GM23338 (cell line): Measurements from ENCODE around the gene TDRD1. TPM values are rescaled to one million over a fixed set of nuclear protein-coding genes. Genes with fewer than 3 reads are reported as not detected.

Experiments
- ATAC-seq: fragments of 200-7000 bp; cut with Tn5 transposase; 3 replicates; pipeline ENCODE4 v1.9.1; 2020
- DNase-seq: peaks from one replicate; pipeline ENCODE4 v3.0.0-alpha.2; 2015; ENCODE audit warnings: low spot score
- H2AFZ ChIP-seq: fragments of 200-600 bp; sonication (generic); 2 replicates; pipeline ENCODE4 v1.8.0; 2016; ENCODE audit warnings: antibody characterized with exemption, mild to moderate bottlenecking, moderate library complexity
- H3F3A ChIP-seq: fragments of 200-600 bp; sonication (generic); replicated peaks from 2 replicates; pipeline ENCODE4 v1.8.0; 2017; ENCODE audit warnings: antibody characterized with exemption, mixed run types, low read depth
- H3K27ac ChIP-seq: fragments of 200-600 bp; sonication (generic); 2 replicates; pipeline ENCODE4 v1.6.1; 2016; ENCODE audit warnings: low read depth
- H3K27me3 ChIP-seq: fragments of 200-600 bp; sonication (generic); 2 replicates; pipeline ENCODE4 v1.8.0; 2016; ENCODE audit warnings: mild to moderate bottlenecking, mixed run types, moderate library complexity; ENCODE audit not compliant: insufficient read depth
- H3K36me3 ChIP-seq: fragments of 200-600 bp; sonication (generic); 2 replicates; pipeline ENCODE4 v1.8.0; 2016; ENCODE audit warnings: mild to moderate bottlenecking; ENCODE audit not compliant: insufficient read depth
- H3K4me1 ChIP-seq: fragments of 200-600 bp; sonication (generic); 2 replicates; pipeline ENCODE4 v1.8.0; 2016; ENCODE audit warnings: mild to moderate bottlenecking, moderate library complexity; ENCODE audit not compliant: insufficient read depth
- H3K4me2 ChIP-seq: fragments of 200-600 bp; sonication (generic); 2 replicates; pipeline ENCODE4 v1.7.1; 2017; ENCODE audit warnings: mixed run types
- H3K4me3 ChIP-seq: fragments of 200-600 bp; sonication (generic); 2 replicates; pipeline ENCODE4 v1.6.1; 2016; ENCODE audit warnings: mixed run types
- H3K79me2 ChIP-seq: fragments of 200-600 bp; sonication (generic); replicated peaks from 2 replicates; pipeline ENCODE4 v1.8.0; 2017; ENCODE audit warnings: mild to moderate bottlenecking; ENCODE audit not compliant: insufficient read depth
- H3K9me2 ChIP-seq: fragments of 200-600 bp; sonication (generic); 2 replicates; pipeline ENCODE4 v1.8.0; 2017; ENCODE audit not compliant: insufficient read depth
- H4K20me1 ChIP-seq: fragments of 200-600 bp; sonication (generic); replicated peaks from 2 replicates; pipeline ENCODE4 v1.8.0; 2017; ENCODE audit warnings: mild to moderate bottlenecking; ENCODE audit not compliant: insufficient read depth
- H3K27ac Mint-ChIP-seq: 2 replicates; pipeline ENCODE4 v1.8.0; 2020; ENCODE audit warnings: inconsistent platforms, mild to moderate bottlenecking, moderate library complexity, mixed read lengths
- H3K27me3 Mint-ChIP-seq: 3 replicates; pipeline ENCODE4 v1.8.0; 2022; ENCODE audit warnings: low read depth, mild to moderate bottlenecking, moderate library complexity, mixed read lengths, inconsistent platforms; ENCODE audit not compliant: insufficient read depth, poor library complexity
- H3K36me3 Mint-ChIP-seq: 3 replicates; pipeline ENCODE4 v1.8.0; 2021; ENCODE audit warnings: low read depth, mild to moderate bottlenecking, inconsistent platforms, moderate library complexity, mixed read lengths
- H3K4me1 Mint-ChIP-seq: 3 replicates; pipeline ENCODE4 v1.8.0; 2020; ENCODE audit warnings: mild to moderate bottlenecking, inconsistent platforms, mixed read lengths
- H3K4me3 Mint-ChIP-seq: 3 replicates; pipeline ENCODE4 v1.8.0; 2021; ENCODE audit warnings: moderate library complexity, mild to moderate bottlenecking, inconsistent platforms, mixed read lengths
- H3K9me3 Mint-ChIP-seq: 3 replicates; pipeline ENCODE4 v1.8.0; 2020; ENCODE audit warnings: moderate library complexity, mild to moderate bottlenecking, inconsistent platforms, mixed read lengths
- CTCF ChIP-seq, 2 experiments: fragments of 200-600 bp in 1 of 2; sonication (generic) in 1 of 2; conservative IDR thresholded peaks; 2 replicates each; pipeline versions ENCODE4 v1.5.1 to v1.6.1; 2016 to 2017; ENCODE audit warnings: antibody characterized with exemption in 2 of 2, low read depth in 2 of 2, mild to moderate bottlenecking in 2 of 2, moderate library complexity in 1 of 2
- ETS1 ChIP-seq: IDR thresholded peaks from 2 replicates; pipeline ENCODE4 v1.6.1; 2016; ENCODE audit warnings: antibody characterized with exemption
- JUNB ChIP-seq: IDR thresholded peaks from one replicate; pipeline ENCODE4 v1.6.1; 2016; ENCODE audit warnings: antibody characterized with exemption; ENCODE audit not compliant: unreplicated experiment
- STAT1 ChIP-seq: IDR thresholded peaks from one replicate; pipeline ENCODE4 v1.6.1; 2016; ENCODE audit warnings: antibody characterized with exemption; ENCODE audit not compliant: unreplicated experiment
- ZNF114 ChIP-seq: fragments of 250-450 bp; sonication (Bioruptor Pico); IDR thresholded peaks from 2 replicates; pipeline ENCODE4 v1.5.0; 2020; ENCODE audit warnings: mild to moderate bottlenecking, moderate library complexity
- ZNF331 ChIP-seq: fragments of 250-450 bp; sonication (Bioruptor Pico); IDR thresholded peaks from 2 replicates; pipeline ENCODE4 v1.5.0; 2020; ENCODE audit warnings: low read depth, mild to moderate bottlenecking, moderate library complexity
- ZNF462 ChIP-seq: fragments of 250-450 bp; sonication (Bioruptor Pico); IDR thresholded peaks from 2 replicates; pipeline ENCODE4 v1.5.0; 2020; ENCODE audit warnings: mild to moderate bottlenecking, moderate library complexity
- polyA plus RNA-seq: library from polyadenylated mRNA; unstranded; fragments of >200 nt; fragmentation: Nextera tagmentation; extraction: Ambion mirVana; gene quantifications from 2 replicates; pipeline ENCODE4 v1.2.1, GENCODE V29; 2016
- total RNA-seq: library from RNA; depleted of rRNA; stranded (reverse); fragments of >200 nt; shearing (Covaris generic); gene quantifications from 2 replicates; pipeline ENCODE4 v1.2.3, GENCODE V29; 2014

The TDRD1 gene
- total and polyA plus RNA-seq, 2 experiments from 2014 or later, result 0.52 to 1.5 TPM

- TF ChIP-seq ZNF462 (CRISPR knock-in tag), result no peak
- TF ChIP-seq ZNF114, result no peak
Observed at GRCh38 chr10:114276066-114276465, 96.9 kb downstream of the TDRD1 start (continued).

- no peaks in the 10 kb centered on the region for H3K4me1 ChIP-seq
- DNase-seq (no peak), ATAC-seq (no peak)
- Mint-ChIP-seq H3K27ac (no peak overlapping the region), H3K36me3 (no peaks in the 10 kb centered on the region), H3K4me1 (no peaks in the 10 kb centered on the region), H3K9me3 (no peaks in the 10 kb centered on the region), H3K27me3 (peaks cover 4% of the 10 kb centered on the region), H3K4me3 (no peak overlapping the region)
- H2AFZ ChIP-seq, result no peak overlapping the region
- no peaks in the 10 kb centered on the region for H3K27me3 ChIP-seq
- no peaks in the 10 kb centered on the region for H3K79me2 ChIP-seq
- no peaks in the 10 kb centered on the region for H3F3A ChIP-seq
- H3K9me2 ChIP-seq, result no peaks in the 10 kb centered on the region
- no peaks in the 10 kb centered on the region for H4K20me1 ChIP-seq
- H3K36me3 ChIP-seq, result no peaks in the 10 kb centered on the region
- H3K4me3 ChIP-seq, result no peak overlapping the region
- H3K4me2 ChIP-seq, result no peak overlapping the region
- H3K27ac ChIP-seq, result no peak overlapping the region
- TF ChIP-seq ETS1 (no peak), JUNB (no peak), STAT1 (no peak), ZNF462 (CRISPR knock-in tag) (no peak), CTCF (conservative IDR thresholded peaks at IDR 0.05; ENCODE audit: low read depth in 2 of 2) (no peak), ZNF331 (no peak)
Observed at GRCh38 chr10:114276671-114277070, 97.5 kb downstream of the TDRD1 start.
